GM06990 (cell line): Measurements from ENCODE around the gene MYH11.

Experiments used
- DNase-seq: peaks from one replicate; pipeline ENCODE4 v3.0.0-alpha.2; 2011; ENCODE audit not compliant: insufficient read length; ENCODE audit errors: extremely low read depth
- H3K27me3 ChIP-seq: replicated peaks from 2 replicates; pipeline ENCODE4 v1.6.0; 2011; ENCODE audit warnings: low read length; ENCODE audit not compliant: control insufficient read depth, insufficient read depth
- H3K36me3 ChIP-seq: 2 replicates; pipeline ENCODE4 v1.5.1; 2011; ENCODE audit warnings: low read length; ENCODE audit not compliant: control insufficient read depth, insufficient read depth
- H3K4me3 ChIP-seq: replicated peaks from 2 replicates; pipeline ENCODE4 v1.5.1; 2011; ENCODE audit warnings: low read depth, mild to moderate bottlenecking, control low read depth, low read length
- TF ChIP-seq, protein P1 (sequence below): IDR thresholded peaks from 2 replicates; pipeline ENCODE4 v1.5.1; 2011; ENCODE audit warnings: low read length, control low read depth, mild to moderate bottlenecking, inconsistent platforms; ENCODE audit not compliant: insufficient read depth, poor library complexity, severe bottlenecking

The MYH11 gene

DNA sequence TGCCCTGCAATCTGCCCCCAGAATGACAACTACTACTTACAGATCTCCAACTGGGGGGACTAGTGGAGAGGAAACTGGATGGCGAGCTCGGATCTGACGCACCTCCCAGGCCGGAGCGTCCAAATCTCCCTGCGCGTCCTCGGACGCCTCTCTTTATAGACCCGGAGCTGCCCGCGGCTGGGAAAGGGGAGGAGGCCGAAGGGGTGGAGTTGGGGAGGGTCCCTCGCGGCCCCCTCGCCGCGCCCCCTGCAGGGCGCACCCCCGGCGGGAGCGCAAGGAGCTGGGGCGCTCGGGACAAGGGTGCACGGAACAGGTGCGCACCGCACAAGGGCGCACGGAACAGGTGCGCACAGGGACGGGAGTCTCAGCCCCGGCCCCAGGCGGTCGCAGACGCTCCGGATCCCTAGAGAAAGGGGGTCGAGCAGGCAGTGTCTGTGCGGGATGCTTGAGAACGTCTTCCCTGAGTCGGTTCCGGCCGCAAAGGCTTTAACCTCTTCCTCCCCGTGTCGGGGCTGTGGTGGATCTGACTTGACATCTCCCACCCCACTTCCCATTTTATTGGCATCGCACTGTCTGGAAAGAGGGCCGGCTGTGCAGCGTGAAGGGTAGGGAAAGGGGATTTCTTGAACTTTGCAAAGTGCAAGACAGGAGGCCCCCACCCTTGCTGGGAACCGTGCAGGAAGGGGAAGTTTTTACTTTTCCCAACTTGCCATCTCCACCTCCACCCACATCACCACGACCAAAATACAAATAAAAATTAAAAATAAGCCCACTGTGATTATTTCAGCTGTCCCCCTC is at the start of gene MYH11:
TSS of gene MYH11 (minus strand) at position 128 of the 798 bp plus-strand sequence. CDS start 18,776 bp downstream, outside the sequence.
- H3K27me3 ChIP-seq, result peaks cover 1% of the 10 kb centered on the region; the same call in 1 of the 2 replicates
- H3K36me3 ChIP-seq, result no peaks in the 10 kb centered on the region
- peak within 1 kb of the TSS; percentile 52 for H3K4me3 ChIP-seq
- TF ChIP-seq, protein P1, sequence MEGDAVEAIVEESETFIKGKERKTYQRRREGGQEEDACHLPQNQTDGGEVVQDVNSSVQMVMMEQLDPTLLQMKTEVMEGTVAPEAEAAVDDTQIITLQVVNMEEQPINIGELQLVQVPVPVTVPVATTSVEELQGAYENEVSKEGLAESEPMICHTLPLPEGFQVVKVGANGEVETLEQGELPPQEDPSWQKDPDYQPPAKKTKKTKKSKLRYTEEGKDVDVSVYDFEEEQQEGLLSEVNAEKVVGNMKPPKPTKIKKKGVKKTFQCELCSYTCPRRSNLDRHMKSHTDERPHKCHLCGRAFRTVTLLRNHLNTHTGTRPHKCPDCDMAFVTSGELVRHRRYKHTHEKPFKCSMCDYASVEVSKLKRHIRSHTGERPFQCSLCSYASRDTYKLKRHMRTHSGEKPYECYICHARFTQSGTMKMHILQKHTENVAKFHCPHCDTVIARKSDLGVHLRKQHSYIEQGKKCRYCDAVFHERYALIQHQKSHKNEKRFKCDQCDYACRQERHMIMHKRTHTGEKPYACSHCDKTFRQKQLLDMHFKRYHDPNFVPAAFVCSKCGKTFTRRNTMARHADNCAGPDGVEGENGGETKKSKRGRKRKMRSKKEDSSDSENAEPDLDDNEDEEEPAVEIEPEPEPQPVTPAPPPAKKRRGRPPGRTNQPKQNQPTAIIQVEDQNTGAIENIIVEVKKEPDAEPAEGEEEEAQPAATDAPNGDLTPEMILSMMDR, result peak; percentile 19
- DNase-seq, result peak; percentile 26

DNA sequence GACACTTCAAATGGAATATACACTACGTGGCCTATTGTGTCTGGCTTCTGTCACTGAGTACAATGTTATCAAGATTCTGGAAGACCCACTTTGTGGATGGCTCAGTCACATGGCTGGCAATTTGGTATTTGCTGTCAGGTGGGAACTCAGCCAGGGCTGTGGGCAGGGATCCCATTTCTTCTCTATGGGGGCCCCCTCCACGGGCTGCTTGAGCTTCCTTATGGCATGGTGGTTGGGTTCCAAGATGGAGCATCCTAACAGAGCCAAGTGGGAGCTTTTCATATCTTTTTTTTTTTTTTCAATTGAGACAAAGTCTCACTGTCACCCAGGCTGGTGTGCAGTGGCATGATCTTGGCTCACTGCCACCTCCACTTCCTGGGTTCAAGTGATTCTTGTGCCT is 49.6 kb upstream of the MYH11 start:
- H3K27me3 ChIP-seq, result no peaks in the 10 kb centered on the region
- TF ChIP-seq, protein P1, result no peak
- no peak for DNase-seq
- H3K4me3 ChIP-seq, result no peak overlapping the region
- H3K36me3 ChIP-seq, result no peaks in the 10 kb centered on the region

DNA sequence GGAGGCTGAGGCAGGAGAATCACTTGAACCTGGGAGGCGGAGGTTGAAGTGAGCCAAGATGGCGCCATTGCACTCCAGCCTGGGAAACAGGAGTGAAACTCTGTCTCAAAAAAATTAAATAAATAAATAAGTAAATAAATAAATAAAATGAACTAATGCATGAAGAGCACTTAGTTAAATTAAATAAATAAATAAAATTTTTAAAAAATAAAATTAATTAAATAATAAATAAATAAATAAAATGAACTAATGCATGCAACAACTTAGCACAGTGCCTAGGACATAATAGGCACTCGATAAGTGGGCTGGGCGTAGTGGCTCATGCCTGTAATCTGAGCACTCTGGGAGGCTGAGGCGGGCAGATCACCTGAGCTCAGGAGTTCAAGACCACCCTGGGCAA is 47.1 kb upstream of the MYH11 start:
- DNase-seq, result no peak
- Histone ChIP-seq H3K36me3 (no peaks in the 10 kb centered on the region), H3K4me3 (no peak overlapping the region), H3K27me3 (no peaks in the 10 kb centered on the region)
- TF ChIP-seq, protein P1, result no peak

DNA sequence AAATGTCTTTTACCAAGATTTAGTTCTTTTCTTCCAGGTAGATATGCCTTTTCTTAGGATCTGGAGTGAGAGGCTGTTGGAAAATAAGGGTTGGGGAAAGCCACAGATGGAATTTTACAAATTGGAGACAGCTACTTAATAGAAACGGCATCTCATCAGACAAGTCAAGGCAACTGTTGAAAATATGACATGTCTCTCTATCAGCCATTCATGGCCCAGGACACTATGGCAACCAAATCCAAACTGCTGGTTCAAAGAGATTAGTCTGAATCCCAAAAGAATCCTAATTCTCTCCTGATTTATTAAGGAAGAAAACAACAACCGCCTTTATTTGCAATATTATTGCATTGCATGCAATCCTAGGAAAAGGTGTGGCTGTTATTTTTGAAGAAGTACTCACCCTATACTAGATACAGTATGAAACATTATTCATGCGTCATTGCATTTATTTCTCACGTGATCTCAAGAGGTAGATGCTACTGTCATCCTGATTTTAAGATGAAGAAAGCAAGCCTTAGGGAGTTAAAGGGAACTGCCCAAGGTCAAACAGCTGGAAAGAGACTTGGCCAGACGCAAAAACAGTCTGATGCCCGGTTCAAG is 44.2 kb upstream of the MYH11 start:
- DNase-seq, result no peak
- Histone ChIP-seq H3K4me3 (no peak overlapping the region), H3K27me3 (no peaks in the 10 kb centered on the region), H3K36me3 (no peaks in the 10 kb centered on the region)
- TF ChIP-seq, protein P1, result no peak

DNA sequence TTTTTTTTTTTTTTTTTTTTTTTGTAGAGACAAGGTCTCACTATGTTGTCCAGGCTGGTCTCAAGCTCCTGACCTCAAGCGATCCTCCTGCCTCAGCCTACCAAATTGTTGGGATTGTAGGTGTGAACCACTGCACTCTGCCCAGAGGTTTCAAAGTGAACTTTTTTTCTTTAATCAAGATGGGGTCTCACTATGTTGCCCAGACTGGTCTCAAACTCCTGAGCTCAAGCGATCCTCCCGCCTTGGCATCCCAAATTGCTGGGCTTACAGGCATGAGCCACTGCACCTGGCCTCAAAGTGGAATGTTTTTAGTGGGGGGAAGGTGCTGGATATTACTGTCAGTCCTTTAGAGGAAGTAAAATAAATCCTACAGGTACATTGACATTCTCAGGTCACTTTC is 43.5 kb upstream of the MYH11 start:
- no peak for DNase-seq
- Histone ChIP-seq H3K36me3 (no peaks in the 10 kb centered on the region), H3K27me3 (no peaks in the 10 kb centered on the region), H3K4me3 (no peak overlapping the region)
- TF ChIP-seq, protein P1, result no peak
